ENCODE data around the gene TMLHE. TPM values are rescaled to one million over a fixed set of nuclear protein-coding genes. Genes with fewer than 3 reads are reported as not detected.
"Not testable (repeated sequence)": the region's sequence is repeated elsewhere in the genome, so short reads cannot be mapped to it uniquely, and the experiment has no call there.

The TMLHE gene
- total RNA-seq, 4 donors from 2014 or later: 14.0 to 29.9 (median 16.9) TPM

- H3K9me3 ChIP-seq: no peaks in the 10 kb centered on the region
- no peaks in the 10 kb centered on the region for H3K4me1 ChIP-seq
- no peaks in the 10 kb centered on the region for H3K27me3 ChIP-seq
- no peak overlapping the region for H3K27ac ChIP-seq
- H3K4me3 ChIP-seq: no peak overlapping the region
- no peak for ATAC-seq
- H3K36me3 ChIP-seq: no peaks in the 10 kb centered on the region
- TF ChIP-seq, protein P1, sequence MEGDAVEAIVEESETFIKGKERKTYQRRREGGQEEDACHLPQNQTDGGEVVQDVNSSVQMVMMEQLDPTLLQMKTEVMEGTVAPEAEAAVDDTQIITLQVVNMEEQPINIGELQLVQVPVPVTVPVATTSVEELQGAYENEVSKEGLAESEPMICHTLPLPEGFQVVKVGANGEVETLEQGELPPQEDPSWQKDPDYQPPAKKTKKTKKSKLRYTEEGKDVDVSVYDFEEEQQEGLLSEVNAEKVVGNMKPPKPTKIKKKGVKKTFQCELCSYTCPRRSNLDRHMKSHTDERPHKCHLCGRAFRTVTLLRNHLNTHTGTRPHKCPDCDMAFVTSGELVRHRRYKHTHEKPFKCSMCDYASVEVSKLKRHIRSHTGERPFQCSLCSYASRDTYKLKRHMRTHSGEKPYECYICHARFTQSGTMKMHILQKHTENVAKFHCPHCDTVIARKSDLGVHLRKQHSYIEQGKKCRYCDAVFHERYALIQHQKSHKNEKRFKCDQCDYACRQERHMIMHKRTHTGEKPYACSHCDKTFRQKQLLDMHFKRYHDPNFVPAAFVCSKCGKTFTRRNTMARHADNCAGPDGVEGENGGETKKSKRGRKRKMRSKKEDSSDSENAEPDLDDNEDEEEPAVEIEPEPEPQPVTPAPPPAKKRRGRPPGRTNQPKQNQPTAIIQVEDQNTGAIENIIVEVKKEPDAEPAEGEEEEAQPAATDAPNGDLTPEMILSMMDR (IDR thresholded peaks at IDR 0.05): no peak
- no peak for TF ChIP-seq POLR2A (IDR thresholded peaks at IDR 0.05)
- TF ChIP-seq EP300 (IDR thresholded peaks at IDR 0.05): no peak
- TF ChIP-seq POLR2AphosphoS5 (IDR thresholded peaks at IDR 0.05): no peak
These were observed 25.0 kb upstream of the TMLHE start for GRCh38 chrX:155637714-155638113.

DNA sequence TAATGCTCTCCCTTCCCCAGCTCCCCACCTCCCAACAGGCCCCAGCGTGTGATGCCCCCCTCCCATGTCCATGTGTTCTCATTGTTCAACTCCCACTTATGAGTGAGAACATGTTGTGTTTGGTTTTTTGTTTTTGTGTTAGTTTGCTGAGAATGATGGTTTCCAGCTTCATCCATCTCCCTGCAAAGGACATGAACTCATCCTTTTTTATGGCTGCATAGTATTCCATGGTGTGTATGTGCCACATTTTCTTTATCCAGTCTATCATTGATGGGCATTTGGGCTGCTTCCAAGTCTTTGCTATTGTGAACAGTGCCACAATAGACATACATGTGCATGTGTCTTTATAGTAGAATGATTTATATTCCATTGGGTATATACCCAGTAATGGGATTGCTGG is 22.3 kb upstream of the TMLHE start:
- H3K36me3 ChIP-seq, H3K27ac ChIP-seq, H3K4me3 ChIP-seq, H3K4me1 ChIP-seq, H3K27me3 ChIP-seq, H3K9me3 ChIP-seq, ATAC-seq: not testable (repeated sequence)
- 50% methylated on average over 1 of the region's 1 CpG; no CpG with 5 or more reads in 1 of the 2 donors for WGBS, 2 donors (ENCODE audit: low coverage in 1 of 2)

GRCh38 chrX:155632431-155633100 is 19.8 kb upstream of the TMLHE start:
- ATAC-seq: no peak
- Histone ChIP-seq H3K27me3 (no peaks in the 10 kb centered on the region), H3K27ac (no peak overlapping the region), H3K9me3 (no peaks in the 10 kb centered on the region), H3K4me3 (no peak overlapping the region), H3K36me3 (no peaks in the 10 kb centered on the region), H3K4me1 (no peaks in the 10 kb centered on the region)
- WGBS, 2 donors (ENCODE audit: low coverage in 1 of 2): 67 to 100% methylated on average over 1 to 2 of the region's 3 CpGs
- TF ChIP-seq, protein P1 (IDR thresholded peaks at IDR 0.05): no peak
- TF ChIP-seq EP300 (IDR thresholded peaks at IDR 0.05) (no peak), POLR2A (IDR thresholded peaks at IDR 0.05) (no peak), POLR2AphosphoS5 (IDR thresholded peaks at IDR 0.05) (no peak)

GRCh38 chrX:155620110-155620509 is 7.4 kb upstream of the TMLHE start:
- not testable (repeated sequence) for H3K27me3 ChIP-seq, H3K36me3 ChIP-seq, H3K4me3 ChIP-seq, ATAC-seq, H3K9me3 ChIP-seq, H3K27ac ChIP-seq, H3K4me1 ChIP-seq

GRCh38 chrX:155615938-155616337 is 3.2 kb upstream of the TMLHE start:
- TF ChIP-seq, protein P1 (IDR thresholded peaks at IDR 0.05): no peak
- no peak for TF ChIP-seq POLR2AphosphoS5 (IDR thresholded peaks at IDR 0.05)
- ATAC-seq: no peak
- H3K4me3 ChIP-seq: no peak overlapping the region
- H3K36me3 ChIP-seq: no peaks in the 10 kb centered on the region
- H3K4me1 ChIP-seq: peaks cover 0 to 7% (median 0%) of the 10 kb centered on the region in 3 donors
- H3K27ac ChIP-seq: no peak overlapping the region
- 33 to 67% methylated on average over 1 of the region's 4 CpGs for WGBS, 2 donors (ENCODE audit: low coverage in 1 of 2)
- H3K9me3 ChIP-seq: no peaks in the 10 kb centered on the region
- no peaks in the 10 kb centered on the region for H3K27me3 ChIP-seq

- H3K9me3 ChIP-seq: no peaks in the 10 kb centered on the region
- no peaks in the 10 kb centered on the region for H3K27me3 ChIP-seq
- TF ChIP-seq POLR2A (IDR thresholded peaks at IDR 0.05) (no peak), EP300 (IDR thresholded peaks at IDR 0.05) (no peak), POLR2AphosphoS5 (IDR thresholded peaks at IDR 0.05) (no peak)
- TF ChIP-seq, protein P1 (IDR thresholded peaks at IDR 0.05): no peak
- no peak for ATAC-seq
- no peak overlapping the region for H3K4me3 ChIP-seq
- no peaks in the 10 kb centered on the region for H3K36me3 ChIP-seq
- H3K4me1 ChIP-seq: peaks cover 0 to 10% (median 0%) of the 10 kb centered on the region in 3 donors
- H3K27ac ChIP-seq: no peak overlapping the region
These were observed 1.3 kb upstream of the TMLHE start for GRCh38 chrX:155613927-155614559.
